Brain microvascular endothelial cell (primary cell): Measurements from ENCODE around the gene STC2.
"Not testable (repeated sequence)": the region's sequence is repeated elsewhere in the genome, so short reads cannot be mapped to it uniquely, and the experiment has no call there.

Source experiments
- DNase-seq: peaks from one replicate; pipeline ENCODE4 v3.0.0-alpha.2; 2020
- H3K27ac ChIP-seq: fragments of 250-450 bp; sonication (Bioruptor Pico); 2 replicates; pipeline ENCODE4 v1.5.1; 2020; ENCODE audit warnings: mild to moderate bottlenecking, moderate library complexity
- H3K27me3 ChIP-seq: fragments of 250-450 bp; sonication (Bioruptor Pico); replicated peaks from 2 replicates; pipeline ENCODE4 v1.5.1; 2020; ENCODE audit warnings: mild to moderate bottlenecking
- H3K36me3 ChIP-seq: fragments of 250-450 bp; sonication (Bioruptor Pico); replicated peaks from 2 replicates; pipeline ENCODE4 v1.5.1; 2020; ENCODE audit warnings: mild to moderate bottlenecking
- H3K4me3 ChIP-seq: 2 replicates; pipeline ENCODE4 v1.5.1; 2011; ENCODE audit warnings: low read depth, mild to moderate bottlenecking, control low read depth, low read length, moderate library complexity
- CTCF ChIP-seq: IDR thresholded peaks from 2 replicates; pipeline ENCODE4 v1.5.1; 2011; ENCODE audit warnings: low read depth, mild to moderate bottlenecking, moderate library complexity, low read length, control low read depth, inconsistent platforms; ENCODE audit errors: missing control alignments
- in situ Hi-C: cut with HindIII; loops from 2 replicates; pipeline ENCODE4 v1.10.0; 2017; ENCODE audit warnings: low sequenced_read_pairs, low pct_ligation_motif_present

Gene STC2

GRCh38 chr5:173327948-173328843 is at the start of gene STC2:
TSS of gene STC2 (minus strand) at chr5:173328414. CDS start at chr5:173328193, 221 bp downstream.
- Histone ChIP-seq H3K36me3 (peaks cover 27% of the 10 kb centered on the region), H3K4me3 (peak within 1 kb of the TSS; percentile 83), H3K27ac (peak within 1 kb of the TSS; percentile 89), H3K27me3 (no peaks in the 10 kb centered on the region)
- in situ Hi-C loops = no loop called here
- TF ChIP-seq CTCF = peak; percentile 7
- DNase-seq = peak; percentile 95

- in situ Hi-C loops = no loop called here
- H3K27ac ChIP-seq = no peak overlapping the region
- no peak for DNase-seq
- no peaks in the 10 kb centered on the region for H3K27me3 ChIP-seq
- no peak for TF ChIP-seq CTCF
- H3K36me3 ChIP-seq = no peaks in the 10 kb centered on the region
- no peak overlapping the region for H3K4me3 ChIP-seq
These were observed 43.2 kb upstream of the STC2 start for GRCh38 chr5:173371400-173371799.

GRCh38 chr5:173363406-173363805 is 35.2 kb upstream of the STC2 start:
- H3K27ac ChIP-seq, in situ Hi-C loops, H3K27me3 ChIP-seq, DNase-seq, H3K36me3 ChIP-seq, H3K4me3 ChIP-seq: not testable (repeated sequence)

- in situ Hi-C loops = no loop called here
- H3K27me3 ChIP-seq = no peaks in the 10 kb centered on the region
- no peaks in the 10 kb centered on the region for H3K36me3 ChIP-seq
- TF ChIP-seq CTCF = no peak
- no peak overlapping the region for H3K4me3 ChIP-seq
- no peak for DNase-seq
- H3K27ac ChIP-seq = no peak overlapping the region
These were observed 27.3 kb upstream of the STC2 start for GRCh38 chr5:173355561-173355960.

GRCh38 chr5:173354645-173355044 is 26.4 kb upstream of the STC2 start:
- no peak overlapping the region for H3K4me3 ChIP-seq
- no peak for DNase-seq
- no peaks in the 10 kb centered on the region for H3K27me3 ChIP-seq
- in situ Hi-C loops = no loop called here
- H3K27ac ChIP-seq = no peak overlapping the region
- no peaks in the 10 kb centered on the region for H3K36me3 ChIP-seq
- TF ChIP-seq CTCF = no peak

- TF ChIP-seq CTCF = no peak
- H3K36me3 ChIP-seq = no peaks in the 10 kb centered on the region
These were observed 24.4 kb upstream of the STC2 start for GRCh38 chr5:173352366-173353349.

More at GRCh38 chr5:173352366-173353349, 24.4 kb upstream of the STC2 start:
- H3K27me3 ChIP-seq = no peaks in the 10 kb centered on the region
- no peak overlapping the region for H3K27ac ChIP-seq
- H3K4me3 ChIP-seq = no peak overlapping the region
- in situ Hi-C loops = no loop called here
- DNase-seq = no peak
